ENCODE measurements around the gene LDHAL6A. TPM values are rescaled to one million over a fixed set of nuclear protein-coding genes. Genes with fewer than 3 reads are reported as not detected.
A peak's percentile ranks its signal among the peaks of the same experiment; 100 is the strongest.

LDHAL6A gene
- polyA plus RNA-seq, 1 experiment: not detected

DNA sequence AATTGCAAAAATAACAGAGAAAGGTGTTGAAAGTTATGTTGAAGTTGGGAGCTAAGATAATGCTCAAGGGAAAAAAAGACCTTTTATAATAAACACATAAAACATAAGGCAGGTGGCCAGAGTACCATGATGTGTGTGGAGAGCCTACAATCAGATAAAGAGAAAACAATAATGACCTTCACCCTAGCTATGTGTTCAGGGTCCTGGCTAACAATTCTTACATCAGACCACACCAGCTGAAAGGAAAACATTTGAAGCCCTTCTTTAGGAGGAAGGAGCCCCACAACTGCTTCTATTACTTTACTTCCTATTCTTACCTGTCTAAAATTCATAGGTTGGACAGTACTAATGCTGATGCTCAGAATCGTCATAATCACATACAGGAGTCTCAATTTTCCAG is 68.6 kb downstream of the LDHAL6A start:
- TF ChIP-seq CTCF (IDR thresholded peaks at IDR 0.05; ENCODE audit: insufficient read depth, low read depth, low read length): no peak
- CTCF ChIA-PET: interaction anchor here (1.0 kb wide), 1 partner anchor 19 kb away, joined by 3 read pairs; no protein-coding TSS in a partner anchor

DNA sequence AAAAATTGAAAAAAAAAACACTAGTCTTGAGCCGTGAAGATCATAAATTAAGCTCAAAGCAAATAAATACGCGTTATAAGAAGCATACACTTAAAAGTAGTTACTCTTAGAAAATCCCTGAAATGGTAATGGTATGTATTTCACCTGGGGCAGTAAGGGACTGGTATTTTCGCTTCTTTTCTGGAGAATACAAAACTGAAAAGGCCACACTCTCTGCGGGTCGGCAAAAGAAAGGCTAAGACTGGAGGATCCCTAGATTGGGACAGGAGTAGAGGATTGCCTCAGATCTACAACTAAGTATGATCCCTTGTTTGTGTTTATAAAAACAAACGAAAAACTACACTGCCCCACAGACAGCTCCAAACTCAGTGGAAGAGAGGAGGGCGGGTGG is 70.5 kb downstream of the LDHAL6A start:
- Histone ChIP-seq H3K36me3 (ENCODE audit: control insufficient read depth, insufficient read depth, low read length) (no peaks in the 10 kb centered on the region), H3K27me3 (ENCODE audit: control insufficient read depth, insufficient read depth, low read length) (no peaks in the 10 kb centered on the region), H3K4me3 (ENCODE audit: low read depth, low read length) (peak overlapping the region; percentile 64)
- POLR2A ChIA-PET: interaction anchor here (0.6 kb wide), 1 partner anchor 217 kb away, joined by 4 read pairs; no protein-coding TSS in a partner anchor
- TF ChIP-seq CTCF (IDR thresholded peaks at IDR 0.05; ENCODE audit: insufficient read depth, low read depth, low read length): no peak
- CTCF ChIA-PET: interaction anchor here (0.6 to 1.9 kb wide), 3 partner anchors 14 to 219 kb away, joined by 3 to 8 read pairs (median 3); no protein-coding TSS in a partner anchor
- no peak for DNase-seq (ENCODE audit: low read depth)

More for the DNA sequence above, 68.6 kb downstream of the LDHAL6A start:
- POLR2A ChIA-PET: no interaction called here
- Histone ChIP-seq H3K4me3 (ENCODE audit: low read depth, low read length) (no peak overlapping the region), H3K27me3 (ENCODE audit: control insufficient read depth, insufficient read depth, low read length) (no peaks in the 10 kb centered on the region), H3K36me3 (ENCODE audit: control insufficient read depth, insufficient read depth, low read length) (no peaks in the 10 kb centered on the region)
- no peak for DNase-seq (ENCODE audit: low read depth)

GRCh38 chr11:18526521-18527296 is 71.1 kb downstream of the LDHAL6A start, which contains the start of gene TSG101:
Gene TSG101, minus strand, starts transcription at chr11:18526942. Its CDS starts 126 bp downstream, at chr11:18526816.
- Histone ChIP-seq H3K36me3 (ENCODE audit: control insufficient read depth, insufficient read depth, low read length) (no peaks in the 10 kb centered on the region), H3K27me3 (ENCODE audit: control insufficient read depth, insufficient read depth, low read length) (no peaks in the 10 kb centered on the region), H3K4me3 (ENCODE audit: low read depth, low read length) (peak within 1 kb of the TSS; percentile 64)
- DNase-seq (ENCODE audit: low read depth): peak; percentile 54
- ChIA-PET POLR2A (interaction anchor here (0.6 kb wide), 1 partner anchor 216 kb away, joined by 4 read pairs; no protein-coding TSS in a partner anchor), CTCF (interaction anchor here (0.6 to 1.9 kb wide), 6 partner anchors 9 to 283 kb away, joined by 3 to 8 read pairs (median 3); no protein-coding TSS in a partner anchor)
- no peak for TF ChIP-seq CTCF (IDR thresholded peaks at IDR 0.05; ENCODE audit: insufficient read depth, low read depth, low read length)

DNA sequence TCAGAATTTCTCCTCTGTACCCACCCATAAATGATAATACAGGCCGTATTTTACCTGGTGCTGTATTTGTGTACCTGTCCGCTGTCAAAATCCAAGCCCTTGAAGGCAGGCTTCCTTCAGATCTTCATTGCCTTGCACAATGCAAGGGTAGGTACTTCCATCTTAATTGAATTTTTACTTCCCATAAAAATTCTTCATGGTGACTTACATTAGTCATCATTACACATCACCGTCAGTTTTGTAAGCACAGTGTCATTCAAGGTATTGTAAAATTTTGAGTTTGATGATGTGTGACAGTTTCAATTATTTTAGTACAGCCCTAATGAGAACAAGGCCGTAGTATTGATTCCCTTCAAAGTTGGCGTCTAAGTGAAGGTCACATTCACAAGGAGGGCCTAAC is 71.9 kb downstream of the LDHAL6A start:
- TF ChIP-seq CTCF (IDR thresholded peaks at IDR 0.05; ENCODE audit: insufficient read depth, low read depth, low read length): no peak
- DNase-seq (ENCODE audit: low read depth): peak; percentile 62
- Histone ChIP-seq H3K36me3 (ENCODE audit: control insufficient read depth, insufficient read depth, low read length) (no peaks in the 10 kb centered on the region), H3K4me3 (ENCODE audit: low read depth, low read length) (peak overlapping the region; percentile 64), H3K27me3 (ENCODE audit: control insufficient read depth, insufficient read depth, low read length) (no peaks in the 10 kb centered on the region)
- POLR2A ChIA-PET: no interaction called here
- CTCF ChIA-PET: interaction anchor here (0.7 to 1.4 kb wide), 3 partner anchors 9 to 283 kb away, joined by 3 to 4 read pairs (median 3); no protein-coding TSS in a partner anchor

Other genes with a start within 250 kb of the LDHAL6A start
- not detected in 2 replicates for gene SAA4, start 219.1 kb upstream of the LDHAL6A start, polyA plus RNA-seq (2011; rRNA removed)
- gene SAA2, start 207.2 kb upstream of the LDHAL6A start, polyA plus RNA-seq (2011; rRNA removed): 0.54 and 0.55 TPM in 2 replicates
- gene SAA1, start 189.6 kb upstream of the LDHAL6A start, polyA plus RNA-seq (2011; rRNA removed): 2.3 and 3.4 TPM in 2 replicates
- 15.3 and 23.2 TPM in 2 replicates for gene HPS5, start 133.7 kb upstream of the LDHAL6A start, polyA plus RNA-seq (2011; rRNA removed)
- gene GTF2H1, start 133.3 kb upstream of the LDHAL6A start, polyA plus RNA-seq (2011; rRNA removed): 24.9 and 42.9 TPM in 2 replicates
- gene LDHA, start 61.3 kb upstream of the LDHAL6A start, polyA plus RNA-seq (2011; rRNA removed): 946 and 2,237 TPM in 2 replicates
- 0.10 TPM in 1 of 2 replicates, not detected in the other for gene LDHC, start 43.5 kb upstream of the LDHAL6A start, polyA plus RNA-seq (2011; rRNA removed)
- gene TSG101, start 71.1 kb downstream of the LDHAL6A start, polyA plus RNA-seq (2011; rRNA removed): 152 and 174 TPM in 2 replicates
- gene UEVLD, start 132.9 kb downstream of the LDHAL6A start, polyA plus RNA-seq (2011; rRNA removed): 11.7 and 21.2 TPM in 2 replicates
- 0.26 and 0.77 TPM in 2 replicates for gene MISFA, start 143.9 kb downstream of the LDHAL6A start, polyA plus RNA-seq (2011; rRNA removed)
- 11.8 and 12.4 TPM in 2 replicates for gene SPTY2D1, start 178.5 kb downstream of the LDHAL6A start, polyA plus RNA-seq (2011; rRNA removed)
- 0.48 and 0.71 TPM in 2 replicates for gene TMEM86A, start 242.9 kb downstream of the LDHAL6A start, polyA plus RNA-seq (2011; rRNA removed)

Measured in BJ (cell line).